NT2/D1 (cell line): ENCODE data around the gene LRP11.

ENCODE experiments used
- DNase-seq: peaks from one replicate; pipeline ENCODE4 v3.0.0-alpha.2; 2011; ENCODE audit warnings: low read depth, low spot score
- H3K27me3 ChIP-seq: 2 replicates; pipeline ENCODE4 v1.6.0; 2011; ENCODE audit warnings: mild to moderate bottlenecking; ENCODE audit not compliant: insufficient read length, insufficient read depth
- H3K36me3 ChIP-seq: 2 replicates; pipeline ENCODE4 v1.6.1; 2011; ENCODE audit warnings: mild to moderate bottlenecking, low read length, mixed read lengths; ENCODE audit not compliant: insufficient read depth, insufficient read length
- H3K4me1 ChIP-seq: 2 replicates; pipeline ENCODE4 v1.5.1; 2011; ENCODE audit not compliant: insufficient read depth, insufficient read length
- H3K4me3 ChIP-seq: 2 replicates; pipeline ENCODE4 v1.5.1; 2011; ENCODE audit warnings: low read depth; ENCODE audit not compliant: insufficient read length
- H3K9ac ChIP-seq: 2 replicates; pipeline ENCODE4 v1.6.0; 2011; ENCODE audit warnings: low read depth; ENCODE audit not compliant: insufficient read length
- H3K9me3 ChIP-seq: 2 replicates; pipeline ENCODE4 v1.5.1; 2011; ENCODE audit warnings: mild to moderate bottlenecking, low read length; ENCODE audit not compliant: insufficient read depth
- SUZ12 ChIP-seq: IDR thresholded peaks from 2 replicates; pipeline ENCODE4 v1.6.1; 2011; ENCODE audit not compliant: insufficient read length, insufficient read depth; ENCODE audit errors: extremely low read depth
- YY1 ChIP-seq: IDR thresholded peaks from 2 replicates; pipeline ENCODE4 v1.6.1; 2011; ENCODE audit not compliant: insufficient read length, insufficient read depth
- ZNF274 ChIP-seq: IDR thresholded peaks from 2 replicates; pipeline ENCODE4 v1.6.1; 2011; ENCODE audit warnings: mild to moderate bottlenecking, low read depth, low read length

Gene LRP11

GRCh38 chr6:149783551-149783950 lies 80.6 kb downstream of the LRP11 start:
- no peak overlapping the region for H3K4me3 ChIP-seq
- H3K27me3 ChIP-seq, result no peaks in the 10 kb centered on the region
- peaks cover 25% of the 10 kb centered on the region for H3K36me3 ChIP-seq
- H3K4me1 ChIP-seq, result no peaks in the 10 kb centered on the region
- TF ChIP-seq YY1 (no peak), ZNF274 (no peak), SUZ12 (no peak)
- no peak overlapping the region for H3K9ac ChIP-seq
- no peaks in the 10 kb centered on the region for H3K9me3 ChIP-seq
- no peak for DNase-seq

GRCh38 chr6:149782337-149782736 lies 81.8 kb downstream of the LRP11 start:
- Histone ChIP-seq H3K4me3 (no peak overlapping the region), H3K27me3 (no peaks in the 10 kb centered on the region), H3K36me3 (peaks cover 26% of the 10 kb centered on the region), H3K4me1 (no peaks in the 10 kb centered on the region), H3K9me3 (no peaks in the 10 kb centered on the region), H3K9ac (no peak overlapping the region)
- DNase-seq, result no peak
- TF ChIP-seq YY1 (no peak), SUZ12 (no peak), ZNF274 (no peak)

DNA sequence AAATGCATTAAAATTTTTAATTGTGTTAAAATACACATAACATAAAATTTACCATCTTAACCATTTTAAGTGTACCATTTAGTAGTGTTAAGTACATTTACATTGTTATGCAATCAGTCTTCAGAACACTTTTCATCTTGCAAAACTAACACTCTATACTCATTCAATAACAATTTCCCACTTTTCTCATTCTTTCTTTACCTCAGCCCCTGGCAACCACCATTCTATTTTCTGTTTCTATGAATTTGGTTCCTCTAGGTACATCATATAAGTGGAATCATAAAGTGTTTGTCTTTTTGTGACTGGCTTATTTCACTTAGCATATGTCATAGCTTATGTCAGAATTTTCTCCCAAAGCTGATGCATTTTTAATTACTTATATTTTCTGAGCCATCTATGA lies 82.4 kb downstream of the LRP11 start:
- TF ChIP-seq ZNF274 (no peak), SUZ12 (no peak), YY1 (no peak)
- no peak overlapping the region for H3K9ac ChIP-seq
- H3K4me3 ChIP-seq, result no peak overlapping the region
- peaks cover 32% of the 10 kb centered on the region for H3K36me3 ChIP-seq
- no peaks in the 10 kb centered on the region for H3K4me1 ChIP-seq
- H3K9me3 ChIP-seq, result no peaks in the 10 kb centered on the region
- no peak for DNase-seq
- no peaks in the 10 kb centered on the region for H3K27me3 ChIP-seq

- DNase-seq, result no peak
- Histone ChIP-seq H3K36me3 (peaks cover 48% of the 10 kb centered on the region), H3K9me3 (no peaks in the 10 kb centered on the region), H3K27me3 (no peaks in the 10 kb centered on the region), H3K4me3 (no peak overlapping the region), H3K4me1 (no peaks in the 10 kb centered on the region), H3K9ac (no peak overlapping the region)
- TF ChIP-seq ZNF274 (no peak), SUZ12 (no peak), YY1 (no peak)
These were observed 84.6 kb downstream of the LRP11 start for GRCh38 chr6:149779644-149779963.

DNA sequence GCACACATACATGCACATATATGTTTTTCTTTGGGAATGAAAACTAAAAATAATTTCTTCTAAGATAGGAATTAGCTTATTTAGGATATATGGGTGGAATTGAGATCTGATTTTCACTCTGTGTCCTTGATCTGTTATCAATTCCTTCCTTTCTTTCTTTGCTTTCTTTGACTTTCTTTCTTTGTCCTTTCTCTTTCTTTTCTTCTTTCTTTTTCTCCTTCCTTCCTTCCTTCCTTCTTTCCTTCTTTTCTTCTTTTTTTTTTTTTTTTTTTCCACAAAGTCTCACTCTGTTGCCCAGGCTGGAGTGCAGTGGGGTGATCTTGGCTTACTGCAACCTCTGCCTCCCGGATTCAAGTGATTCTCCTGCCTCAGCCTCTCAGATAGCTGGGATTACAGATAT lies 86.5 kb downstream of the LRP11 start:
- Histone ChIP-seq H3K4me3 (no peak overlapping the region), H3K36me3 (peaks cover 46% of the 10 kb centered on the region), H3K4me1 (no peaks in the 10 kb centered on the region), H3K9ac (no peak overlapping the region), H3K27me3 (no peaks in the 10 kb centered on the region), H3K9me3 (no peaks in the 10 kb centered on the region)
- DNase-seq, result no peak
- TF ChIP-seq YY1 (no peak), SUZ12 (no peak), ZNF274 (no peak)

DNA sequence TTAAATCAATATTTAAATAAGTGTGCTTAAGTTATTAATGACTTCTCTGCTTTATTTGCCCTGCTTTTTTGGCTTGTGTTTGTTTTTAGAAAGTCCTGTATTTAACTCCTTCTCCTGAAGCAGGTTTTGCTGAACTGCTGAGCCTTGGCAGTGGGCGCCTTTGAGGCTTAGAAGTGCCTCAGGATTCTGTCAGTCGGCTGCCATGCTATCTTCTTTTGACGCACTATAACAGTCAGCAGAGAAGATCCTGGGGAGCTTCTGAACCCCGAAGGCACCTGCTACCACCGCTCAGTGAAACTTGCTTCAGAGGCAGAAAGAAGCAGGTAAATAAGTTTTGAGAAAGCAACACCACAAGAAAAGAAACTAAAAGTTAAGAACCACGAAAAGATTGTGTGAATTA lies 92.2 kb downstream of the LRP11 start:
- Histone ChIP-seq H3K4me1 (no peaks in the 10 kb centered on the region), H3K9me3 (no peaks in the 10 kb centered on the region), H3K36me3 (peaks cover 46% of the 10 kb centered on the region), H3K4me3 (no peak overlapping the region), H3K27me3 (no peaks in the 10 kb centered on the region), H3K9ac (no peak overlapping the region)
- no peak for DNase-seq
- TF ChIP-seq SUZ12 (no peak), YY1 (no peak), ZNF274 (no peak)

GRCh38 chr6:149771185-149771584 lies 93.0 kb downstream of the LRP11 start:
- Histone ChIP-seq H3K4me1 (no peaks in the 10 kb centered on the region), H3K9ac (no peak overlapping the region), H3K36me3 (peaks cover 45% of the 10 kb centered on the region), H3K9me3 (peaks cover 4% of the 10 kb centered on the region), H3K4me3 (no peak overlapping the region), H3K27me3 (no peaks in the 10 kb centered on the region)
- TF ChIP-seq SUZ12 (no peak), ZNF274 (no peak), YY1 (no peak)
- no peak for DNase-seq

DNA sequence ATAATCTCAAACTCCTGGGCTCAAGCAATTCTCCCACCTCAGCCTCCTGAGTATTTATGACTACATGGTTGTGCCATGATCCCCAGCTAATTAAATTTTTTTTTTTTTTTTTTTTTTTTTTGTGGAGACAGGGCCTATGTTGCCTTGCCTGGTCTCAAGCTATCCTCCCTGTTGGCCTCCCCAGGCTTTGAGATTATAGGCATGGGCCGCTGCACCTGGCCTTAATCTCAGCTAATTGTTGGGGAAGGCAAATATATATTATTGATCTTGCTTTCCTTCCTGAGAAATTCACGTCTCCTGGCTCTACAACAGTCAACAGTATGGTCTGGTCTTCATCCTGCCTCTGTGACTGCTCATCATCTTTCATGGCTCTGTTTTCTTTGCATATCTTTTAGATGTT lies 94.5 kb downstream of the LRP11 start:
- TF ChIP-seq ZNF274 (no peak), YY1 (no peak), SUZ12 (no peak)
- Histone ChIP-seq H3K9ac (no peak overlapping the region), H3K4me3 (no peak overlapping the region), H3K4me1 (no peaks in the 10 kb centered on the region), H3K27me3 (no peaks in the 10 kb centered on the region), H3K9me3 (peaks cover 12% of the 10 kb centered on the region), H3K36me3 (peaks cover 38% of the 10 kb centered on the region)
- DNase-seq, result no peak
